Measurements from ENCODE around the gene DMAC2. TPM values are rescaled to one million over a fixed set of nuclear protein-coding genes. Genes with fewer than 3 reads are reported as not detected.

Gene DMAC2
- total and polyA plus RNA-seq, 2 of the 13 experiments (the other 11 are each of a cell fraction or from before 2014, with no cell fraction given): 39.0 to 66.0 TPM

DNA sequence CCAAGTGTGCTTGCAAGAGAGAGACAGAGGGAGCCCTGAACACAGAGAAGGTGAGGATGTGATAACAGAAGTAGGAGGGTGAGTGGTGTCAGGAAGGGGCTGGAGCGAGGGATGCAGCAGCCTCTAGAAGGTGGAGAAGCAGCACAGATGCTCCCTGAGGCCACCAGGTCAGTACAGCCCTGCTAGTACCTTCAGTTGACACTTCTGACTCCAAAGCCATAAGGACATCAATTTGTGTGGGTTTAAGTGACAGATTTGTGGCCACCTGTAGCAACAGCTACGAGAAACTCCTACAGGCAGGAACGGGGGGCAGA is 10.1 kb upstream of the DMAC2 start:
- no peaks in the 10 kb centered on the region for H3K36me3 ChIP-seq (replicated peaks in 1 of 2; ENCODE audit: control insufficient read depth in 1 of 2, insufficient read depth in 2 of 2, low read length in 2 of 2)
- TF ChIP-seq, protein P1, sequence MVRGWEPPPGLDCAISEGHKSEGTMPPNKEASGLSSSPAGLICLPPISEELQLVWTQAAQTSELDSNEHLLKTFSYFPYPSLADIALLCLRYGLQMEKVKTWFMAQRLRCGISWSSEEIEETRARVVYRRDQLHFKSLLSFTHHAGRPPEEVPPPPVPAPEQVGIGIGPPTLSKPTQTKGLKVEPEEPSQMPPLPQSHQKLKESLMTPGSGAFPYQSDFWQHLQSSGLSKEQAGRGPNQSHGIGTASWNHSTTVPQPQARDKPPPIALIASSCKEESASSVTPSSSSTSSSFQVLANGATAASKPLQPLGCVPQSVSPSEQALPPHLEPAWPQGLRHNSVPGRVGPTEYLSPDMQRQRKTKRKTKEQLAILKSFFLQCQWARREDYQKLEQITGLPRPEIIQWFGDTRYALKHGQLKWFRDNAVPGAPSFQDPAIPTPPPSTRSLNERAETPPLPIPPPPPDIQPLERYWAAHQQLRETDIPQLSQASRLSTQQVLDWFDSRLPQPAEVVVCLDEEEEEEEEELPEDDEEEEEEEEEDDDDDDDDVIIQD (CRISPR knock-in tag; IDR thresholded peaks at IDR 0.05; ENCODE audit: low read depth): no peak
- TF ChIP-seq MIER2 (CRISPR knock-in tag; IDR thresholded peaks at IDR 0.05): no peak
- no peak for TF ChIP-seq ZNF17 (CRISPR knock-in tag; IDR thresholded peaks at IDR 0.05)
- TF ChIP-seq, protein P2, sequence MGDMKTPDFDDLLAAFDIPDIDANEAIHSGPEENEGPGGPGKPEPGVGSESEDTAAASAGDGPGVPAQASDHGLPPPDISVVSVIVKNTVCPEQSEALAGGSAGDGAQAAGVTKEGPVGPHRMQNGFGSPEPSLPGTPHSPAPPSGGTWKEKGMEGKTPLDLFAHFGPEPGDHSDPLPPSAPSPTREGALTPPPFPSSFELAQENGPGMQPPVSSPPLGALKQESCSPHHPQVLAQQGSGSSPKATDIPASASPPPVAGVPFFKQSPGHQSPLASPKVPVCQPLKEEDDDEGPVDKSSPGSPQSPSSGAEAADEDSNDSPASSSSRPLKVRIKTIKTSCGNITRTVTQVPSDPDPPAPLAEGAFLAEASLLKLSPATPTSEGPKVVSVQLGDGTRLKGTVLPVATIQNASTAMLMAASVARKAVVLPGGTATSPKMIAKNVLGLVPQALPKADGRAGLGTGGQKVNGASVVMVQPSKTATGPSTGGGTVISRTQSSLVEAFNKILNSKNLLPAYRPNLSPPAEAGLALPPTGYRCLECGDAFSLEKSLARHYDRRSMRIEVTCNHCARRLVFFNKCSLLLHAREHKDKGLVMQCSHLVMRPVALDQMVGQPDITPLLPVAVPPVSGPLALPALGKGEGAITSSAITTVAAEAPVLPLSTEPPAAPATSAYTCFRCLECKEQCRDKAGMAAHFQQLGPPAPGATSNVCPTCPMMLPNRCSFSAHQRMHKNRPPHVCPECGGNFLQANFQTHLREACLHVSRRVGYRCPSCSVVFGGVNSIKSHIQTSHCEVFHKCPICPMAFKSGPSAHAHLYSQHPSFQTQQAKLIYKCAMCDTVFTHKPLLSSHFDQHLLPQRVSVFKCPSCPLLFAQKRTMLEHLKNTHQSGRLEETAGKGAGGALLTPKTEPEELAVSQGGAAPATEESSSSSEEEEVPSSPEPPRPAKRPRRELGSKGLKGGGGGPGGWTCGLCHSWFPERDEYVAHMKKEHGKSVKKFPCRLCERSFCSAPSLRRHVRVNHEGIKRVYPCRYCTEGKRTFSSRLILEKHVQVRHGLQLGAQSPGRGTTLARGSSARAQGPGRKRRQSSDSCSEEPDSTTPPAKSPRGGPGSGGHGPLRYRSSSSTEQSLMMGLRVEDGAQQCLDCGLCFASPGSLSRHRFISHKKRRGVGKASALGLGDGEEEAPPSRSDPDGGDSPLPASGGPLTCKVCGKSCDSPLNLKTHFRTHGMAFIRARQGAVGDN (CRISPR knock-in tag; IDR thresholded peaks at IDR 0.05): no peak
- H3K4me2 ChIP-seq (ENCODE audit: low read depth, low read length): no peak overlapping the region
- peak; percentile 47 for ATAC-seq
- H3K4me3 ChIP-seq (replicated peaks in 1 of 3; ENCODE audit: insufficient read depth in 1 of 3, low read depth in 2 of 3, low read length in 3 of 3): no peak overlapping the region
- peaks cover 0 to 4% of the 10 kb centered on the region in 2 experiments; a peak in 1 of 5 replicates for H3K27me3 ChIP-seq (ENCODE audit: control insufficient read depth in 1 of 2, insufficient read depth in 2 of 2, low read length in 2 of 2)
- H3K79me2 ChIP-seq (ENCODE audit: insufficient read depth, low read length): no peaks in the 10 kb centered on the region
- no peaks in the 10 kb centered on the region for H3K9me3 ChIP-seq (ENCODE audit: low read length)
- no peak overlapping the region for H3K9ac ChIP-seq (ENCODE audit: insufficient read depth, low read depth, low read length)
- no peak overlapping the region for H3K27ac ChIP-seq (ENCODE audit: extremely low read length, insufficient read depth, low read length)
- CTCF ChIA-PET (ENCODE audit: low intra/inter-chr PET ratio, low total read pairs): interaction anchor here (1.3 to 2.9 kb wide), 5 partner anchors 88 to 121 kb away, joined by 4 to 37 read pairs (median 12); no protein-coding TSS in a partner anchor
- WGBS (ENCODE audit: low lambda C conversion rate): 11% methylated on average over 3 of the region's 3 CpGs
- no peak overlapping the region for H2AFZ ChIP-seq (ENCODE audit: low read length)
- in situ Hi-C loops (cut with HindIII; ENCODE audit: extremely low pct_ligation_motif_present, low pct_unique_long_range_greater_than_20kb): no loop called here
- intact Hi-C loops (cut with micrococcal nuclease; ENCODE audit: unreplicated experiment): loop anchor here (1.0 kb wide), 3 partner anchors 41 to 120 kb away; no protein-coding TSS in a partner anchor
- H4K20me1 ChIP-seq (ENCODE audit: insufficient read depth, low read length): no peaks in the 10 kb centered on the region
- POLR2A ChIA-PET: interaction anchor here (1.2 kb wide), 1 partner anchor 113 kb away, joined by 4 read pairs; no protein-coding TSS in a partner anchor
- H3K4me1 ChIP-seq (ENCODE audit: insufficient read depth, low read length): 0 out of 2 replicates have a peak, but pooled peaks cover 4% of the 10 kb centered on the region
- no peak for DNase-seq (ENCODE audit: low spot score)
- no peak for FAIRE-seq
- no TSS peak for BruUV-seq (replicated peaks)

All from HepG2 (cell line).